Hematopoietic multipotent progenitor cell treated with erythropoietin and hydrocortisone succinate and interleukin-3 and kit ligand, for 15 days (in vitro differentiated cells): ENCODE measurements around the gene TUB.

Source experiments
- DNase-seq: peaks from one replicate; pipeline ENCODE4 v3.0.0-alpha.2; 2015; ENCODE audit warnings: low spot score

TUB gene

DNA sequence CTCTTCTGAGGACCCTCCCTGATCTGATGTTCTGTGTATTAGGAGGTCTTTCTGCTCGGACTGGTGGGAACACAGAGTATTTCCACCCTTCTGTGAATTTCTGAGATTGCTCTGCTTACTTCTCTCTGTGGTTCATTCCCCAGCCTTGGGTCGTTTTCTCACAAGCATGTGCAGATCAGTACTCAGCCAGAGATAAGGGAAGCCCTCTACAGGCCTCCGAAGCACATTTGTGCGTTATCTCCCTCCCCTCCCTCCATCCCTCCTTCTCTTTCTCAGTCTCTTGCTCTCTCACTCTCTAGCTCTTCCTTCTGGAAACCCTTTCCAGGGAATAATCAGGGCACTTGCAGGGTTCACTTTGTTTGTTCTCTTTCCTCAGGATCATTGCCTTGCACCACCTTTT, 35.2 kb upstream of the TUB start:
- DNase-seq: no peak

DNA sequence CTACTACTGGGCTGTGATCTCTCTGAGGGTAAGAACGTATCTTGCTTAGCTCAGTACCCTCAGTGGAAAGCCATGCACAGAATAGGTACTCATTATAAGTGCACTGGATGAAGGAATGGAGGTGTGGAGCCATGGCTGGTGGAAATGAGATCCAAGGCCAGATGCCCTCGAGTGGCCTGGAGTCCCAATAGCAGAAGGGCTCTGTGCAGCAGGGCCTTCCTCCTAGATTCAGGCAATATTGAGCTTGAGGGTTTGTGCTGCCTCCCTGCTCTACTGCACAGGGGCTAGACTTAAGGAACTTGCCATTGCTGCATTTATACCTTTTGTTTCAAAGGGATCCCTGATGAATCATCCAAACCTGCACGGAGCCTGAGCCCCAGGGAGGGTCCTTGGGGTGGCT, 33.6 kb upstream of the TUB start:
- no peak for DNase-seq

DNA sequence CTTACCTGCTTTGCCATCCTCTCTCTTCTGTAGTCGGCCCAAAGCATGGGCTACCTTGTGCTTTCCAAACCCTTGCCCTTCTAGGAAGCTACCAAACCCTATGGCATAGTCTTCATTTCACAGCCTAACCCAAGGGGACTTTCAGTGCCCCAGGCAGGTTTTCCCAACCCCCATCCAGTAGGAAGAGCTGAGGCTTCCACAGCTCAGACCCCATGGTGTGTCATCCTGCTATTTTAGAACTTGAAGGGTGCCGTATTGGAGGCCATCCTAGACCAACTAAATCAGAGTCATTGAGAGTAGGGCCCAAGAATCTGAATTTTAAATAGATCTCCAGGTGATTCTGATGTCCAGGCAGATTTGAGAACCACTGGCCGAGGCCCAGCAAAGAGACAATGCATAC, 31.9 kb upstream of the TUB start:
- no peak for DNase-seq

DNA sequence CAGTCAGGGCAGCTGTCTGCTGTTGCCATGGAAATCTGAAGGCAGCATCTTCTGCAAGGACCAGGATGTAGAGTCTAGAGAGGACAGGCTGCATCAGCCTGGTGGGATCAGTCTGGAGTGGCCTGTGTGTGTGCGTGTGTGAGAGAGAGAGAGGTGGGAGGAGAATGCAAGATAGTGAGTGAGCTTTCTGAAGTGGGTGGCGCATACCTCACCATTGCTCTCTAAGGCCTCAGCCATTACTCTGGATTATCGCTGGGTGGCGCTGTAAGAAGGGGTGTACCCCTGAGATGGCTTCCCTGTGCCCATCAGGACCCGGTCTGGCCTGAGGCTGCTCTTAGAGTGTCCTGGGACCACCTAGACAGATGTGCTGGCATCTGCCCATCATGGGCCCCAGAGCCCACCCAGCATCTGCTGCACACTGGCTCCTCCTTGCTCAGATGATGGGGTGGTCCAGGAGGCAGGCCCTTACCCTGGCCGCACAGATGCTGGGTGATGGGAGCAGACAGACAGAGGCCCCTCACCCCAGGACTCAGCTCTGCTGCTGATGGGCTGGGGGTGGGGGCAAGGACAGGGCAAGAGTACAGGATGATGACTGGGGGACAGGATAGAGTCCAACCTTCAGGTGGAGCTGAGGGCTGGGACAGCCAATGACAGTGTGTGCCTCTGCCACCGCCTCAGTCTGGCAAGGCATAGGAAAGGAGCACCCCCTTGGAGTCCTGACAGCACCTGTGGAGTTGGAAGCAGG, 25.7 kb upstream of the TUB start:
- DNase-seq: no peak

DNA sequence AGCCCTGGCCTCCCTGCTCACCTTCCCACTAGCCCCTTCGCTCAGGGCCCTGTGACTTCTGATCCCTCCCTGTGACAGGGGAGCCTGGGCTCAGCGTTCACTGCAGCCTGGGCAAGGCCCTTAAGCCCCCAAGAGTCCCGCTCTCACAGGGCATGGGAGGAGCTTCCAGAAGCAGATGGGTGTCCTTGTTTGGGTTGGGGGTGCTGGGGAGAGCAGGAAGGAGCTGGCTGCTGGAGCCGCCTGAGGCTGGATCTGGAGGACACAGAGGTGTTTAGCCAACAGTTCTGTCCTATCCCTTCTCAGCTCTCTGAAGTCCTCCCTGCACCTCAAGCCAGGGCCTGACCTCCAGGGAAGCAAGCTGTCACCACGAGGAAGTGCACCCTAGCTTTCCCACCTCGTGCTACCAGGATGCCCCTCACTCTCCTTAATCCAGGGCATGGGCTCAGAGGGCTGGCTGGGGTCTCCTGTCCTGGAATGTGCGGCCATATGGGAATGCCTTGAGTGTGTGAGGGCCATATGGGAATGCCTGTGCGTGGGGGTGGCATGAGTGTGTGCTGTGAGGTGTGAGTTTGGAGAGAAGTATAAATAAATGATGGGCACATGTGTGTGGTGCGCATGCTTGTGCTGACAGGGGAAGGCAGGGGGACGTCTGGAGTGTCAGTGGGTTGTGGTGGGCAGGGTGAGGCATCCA, 25.0 kb upstream of the TUB start:
- DNase-seq: no peak

DNA sequence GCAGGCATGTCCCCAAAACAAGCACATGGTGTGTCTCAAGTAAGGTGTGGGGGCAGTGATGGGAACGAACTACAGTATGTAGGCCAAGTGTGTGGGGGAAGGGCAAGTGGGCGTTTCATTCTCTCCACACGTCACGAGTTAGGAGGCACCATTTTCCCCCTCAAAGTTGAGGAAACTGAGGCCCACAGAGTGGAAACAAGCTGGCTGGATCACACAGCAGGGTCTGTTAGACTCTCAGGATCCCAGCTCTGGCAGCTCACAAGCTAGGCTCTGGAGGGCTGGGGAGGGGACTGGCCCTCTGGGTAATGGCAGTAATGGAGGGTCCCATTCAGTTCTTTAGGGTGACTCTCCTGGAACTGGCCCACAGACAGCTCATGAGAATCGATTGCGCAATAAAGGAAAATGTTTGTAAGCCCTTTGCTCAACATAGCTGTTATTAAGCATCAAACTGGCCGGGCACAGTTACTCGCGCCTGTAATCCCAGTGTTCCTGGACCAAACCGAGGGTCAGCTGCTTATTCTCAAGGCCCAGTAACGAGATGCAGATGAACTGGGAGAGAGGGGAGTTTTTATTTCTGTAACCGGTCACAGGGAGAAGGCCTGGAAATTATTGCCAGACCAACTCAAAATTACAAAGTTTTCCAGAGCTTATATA, 24.1 kb upstream of the TUB start:
- DNase-seq: no peak

DNA sequence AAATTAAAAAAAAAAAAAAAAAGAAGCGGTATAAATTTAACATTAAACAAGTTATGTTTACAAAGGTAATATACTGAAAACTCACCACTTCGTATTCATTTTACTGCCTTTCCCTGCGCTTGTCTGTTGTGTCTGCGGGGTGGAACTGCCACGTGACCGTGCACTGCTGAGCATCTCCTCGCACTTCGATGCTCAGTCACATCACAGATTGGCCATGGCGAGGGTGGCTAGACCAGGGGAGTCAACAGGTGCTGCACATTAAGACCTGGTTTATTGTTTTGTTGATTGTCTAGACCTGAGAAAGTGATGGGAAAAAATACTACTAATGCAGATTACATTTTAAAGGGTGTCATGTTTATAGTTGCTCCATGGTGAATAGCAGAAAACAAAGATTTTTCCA, 22.8 kb upstream of the TUB start:
- no peak for DNase-seq

DNA sequence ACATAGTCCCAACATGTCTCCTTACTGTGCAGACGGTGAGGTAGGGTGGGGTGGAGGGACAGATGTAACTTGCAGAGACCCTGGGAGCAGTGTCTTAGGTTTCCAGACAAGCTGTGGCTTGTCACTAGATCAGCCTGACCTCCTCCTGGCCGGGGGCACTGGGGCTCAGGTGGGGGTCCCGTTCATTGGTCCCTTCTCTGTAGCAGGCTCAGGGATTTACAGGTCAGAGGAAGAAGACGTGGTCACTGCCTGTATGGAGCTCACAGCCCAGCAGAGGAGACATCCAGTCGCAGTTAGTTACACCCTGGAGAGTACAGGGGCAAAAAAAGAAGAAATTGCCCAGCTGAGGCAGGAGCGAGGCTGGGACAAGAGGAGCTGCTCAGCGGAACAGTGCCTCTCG, 22.0 kb upstream of the TUB start:
- no peak for DNase-seq

DNA sequence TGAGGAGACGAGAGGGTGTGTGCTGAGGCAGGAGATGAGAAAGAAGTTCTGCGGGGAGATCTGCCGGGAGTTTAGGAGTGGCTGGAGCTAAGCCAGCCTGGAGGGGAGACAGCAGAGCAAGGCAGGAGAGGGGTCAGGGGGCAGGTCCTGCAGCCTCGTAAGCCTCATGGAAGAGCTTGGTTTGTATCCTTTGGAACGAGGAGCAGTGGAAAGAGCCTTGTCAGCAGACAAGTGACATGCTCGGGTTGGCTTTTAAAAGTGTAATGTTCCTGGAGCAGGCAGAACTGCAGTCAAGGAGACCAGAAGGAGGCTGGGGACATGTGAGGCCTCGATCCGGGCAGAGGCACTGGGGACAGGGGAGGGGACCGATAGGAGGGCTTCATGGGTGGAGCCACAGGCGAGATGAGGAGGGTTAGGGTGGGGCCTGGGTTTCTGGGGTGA, 21.4 kb upstream of the TUB start:
- DNase-seq: no peak

DNA sequence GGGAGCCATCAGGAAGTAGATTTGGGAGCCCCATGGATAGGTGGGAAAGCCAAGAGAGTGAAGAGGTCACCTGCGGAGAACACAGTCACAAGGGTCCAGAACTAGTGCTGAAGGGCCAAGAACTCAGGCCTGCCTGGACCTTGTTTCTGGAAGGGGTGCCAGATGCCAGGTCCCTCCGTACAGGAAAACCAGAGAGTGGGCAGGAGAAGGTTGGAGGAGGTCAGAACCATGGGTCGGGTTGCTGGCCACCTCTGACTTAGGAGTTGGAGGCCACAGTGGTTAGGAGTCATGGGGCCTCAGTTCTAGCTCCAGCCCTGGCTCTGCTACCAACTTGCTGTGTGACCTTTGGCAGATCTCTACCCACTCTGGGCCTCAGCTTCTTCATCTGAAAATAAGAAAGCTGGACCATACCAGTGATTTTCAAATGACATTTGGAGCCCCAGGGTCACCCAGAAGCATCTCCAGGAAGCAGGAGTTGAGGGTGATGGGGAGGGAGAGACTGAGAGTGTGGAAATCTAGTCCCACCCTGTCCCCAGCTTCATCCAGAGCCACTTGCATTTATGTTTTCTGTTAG, 20.8 kb upstream of the TUB start:
- no peak for DNase-seq

DNA sequence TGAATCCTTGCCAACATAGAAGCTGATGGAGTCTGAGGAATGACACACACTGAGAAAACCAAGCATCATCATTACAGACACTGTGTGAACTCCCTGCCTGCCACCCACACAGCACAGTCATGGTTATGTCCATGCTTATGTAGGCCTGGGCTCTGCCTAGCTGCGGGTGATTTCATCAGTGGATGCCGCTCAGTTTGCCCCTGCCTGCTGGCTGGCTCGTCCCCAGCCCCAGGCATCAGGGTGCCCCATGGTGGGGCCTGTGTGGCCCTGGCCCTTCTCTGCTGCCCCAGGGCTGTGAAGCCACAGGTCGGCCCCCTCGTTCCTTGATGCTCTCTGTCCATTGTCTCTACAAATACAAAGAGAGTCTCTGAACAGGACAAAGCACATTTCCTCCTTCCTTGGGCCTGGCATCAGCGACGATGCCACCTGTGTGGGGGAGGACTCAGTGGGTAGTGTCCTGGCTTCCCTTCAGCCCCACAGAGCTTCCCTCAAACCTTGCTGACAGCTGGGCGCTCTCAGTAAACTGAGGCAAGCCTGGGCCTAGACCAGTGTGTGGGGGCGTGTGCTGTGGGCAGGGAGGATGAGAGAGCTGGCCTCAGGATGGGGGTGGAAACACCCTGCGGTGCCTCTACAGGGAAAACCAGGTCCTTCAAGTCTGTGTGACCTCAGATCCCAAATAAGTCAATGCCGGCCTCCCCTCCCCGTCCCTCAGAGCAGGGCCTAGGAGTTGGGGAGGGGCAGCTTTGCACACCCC, 20.0 kb upstream of the TUB start:
- no peak for DNase-seq

DNA sequence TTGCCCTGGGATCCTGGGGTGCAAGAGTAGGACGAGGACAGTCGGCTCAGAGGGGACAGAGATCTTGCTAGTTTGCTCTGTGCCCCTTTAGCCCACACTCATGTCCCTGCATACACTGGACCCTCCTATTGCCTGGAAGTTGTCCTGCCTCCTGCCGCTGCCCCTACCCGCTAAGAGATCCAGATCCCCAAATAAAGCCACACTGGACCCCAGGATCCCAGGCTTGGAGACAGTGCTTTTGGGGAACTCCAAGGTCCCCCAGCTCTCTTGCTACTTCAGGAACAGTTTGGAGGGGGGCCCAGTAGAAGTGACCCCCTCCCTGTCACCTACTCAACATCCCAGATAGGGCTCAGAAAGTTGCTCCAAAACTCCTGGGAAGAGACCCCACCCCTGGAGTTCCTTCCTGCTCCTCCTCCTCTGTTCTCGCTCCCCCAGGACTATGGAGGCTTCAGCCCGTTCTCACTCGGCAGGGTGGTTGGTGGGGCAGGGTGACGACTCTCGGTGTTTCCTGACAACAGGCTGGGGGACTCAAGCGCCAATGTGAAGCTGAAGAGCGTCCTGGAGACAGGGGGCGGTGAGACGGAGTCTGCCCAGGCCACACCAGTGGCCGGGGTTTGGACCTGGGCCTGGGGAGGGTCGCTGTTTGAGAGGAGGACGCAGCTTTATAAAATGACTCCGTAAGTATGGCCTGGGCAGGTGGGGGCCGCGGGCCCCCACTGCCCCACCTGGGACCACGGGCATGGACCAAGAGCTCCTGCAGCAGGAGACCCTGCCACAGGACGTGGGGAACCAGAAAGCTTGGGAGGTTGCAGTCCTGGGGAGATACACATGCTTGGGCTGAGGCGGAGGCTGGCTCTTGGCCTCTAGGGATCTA, 19.2 kb upstream of the TUB start:
- DNase-seq: no peak

DNA sequence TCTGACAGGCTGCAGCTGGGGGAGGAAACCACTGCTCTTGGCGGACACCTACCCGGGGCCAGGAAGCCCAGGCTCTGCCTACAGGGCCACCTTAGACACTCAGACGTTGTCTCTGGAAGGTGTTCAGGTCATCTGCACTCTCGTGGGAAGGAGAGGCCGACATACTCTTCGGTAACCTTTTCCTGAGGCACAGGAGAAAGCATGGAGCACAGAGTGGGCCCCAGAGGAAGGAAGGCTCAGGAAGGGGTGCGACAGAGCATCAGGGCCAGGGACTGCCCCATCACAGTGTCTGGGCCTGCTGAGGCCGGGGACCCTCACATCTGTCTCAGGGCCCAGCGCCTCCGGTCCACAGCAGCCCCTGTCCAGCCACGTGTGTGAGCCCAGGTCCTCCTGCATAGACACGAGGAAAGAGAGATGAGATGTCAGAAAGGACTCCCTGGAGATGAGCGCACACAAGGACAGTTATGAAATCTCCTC, 18.2 kb upstream of the TUB start:
- DNase-seq: no peak

DNA sequence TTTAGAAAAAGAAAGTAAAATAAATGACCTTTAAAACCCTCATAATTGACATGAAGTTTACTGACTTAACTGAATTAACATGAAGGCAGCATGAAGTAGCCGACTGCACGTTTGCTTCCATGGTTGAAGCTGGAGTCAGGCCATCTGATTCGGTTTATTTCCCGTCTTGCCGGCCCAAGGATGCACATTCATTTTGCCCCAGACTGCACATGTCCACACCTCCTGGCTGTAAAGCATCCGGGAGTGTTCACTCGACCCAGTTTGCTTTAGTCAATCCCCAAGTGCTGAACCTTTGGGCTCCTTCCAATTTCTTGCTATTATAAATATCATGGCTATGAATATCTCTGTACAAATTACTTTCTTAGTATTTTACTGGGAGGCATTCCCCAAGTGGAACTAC, 17.7 kb upstream of the TUB start:
- DNase-seq: no peak

DNA sequence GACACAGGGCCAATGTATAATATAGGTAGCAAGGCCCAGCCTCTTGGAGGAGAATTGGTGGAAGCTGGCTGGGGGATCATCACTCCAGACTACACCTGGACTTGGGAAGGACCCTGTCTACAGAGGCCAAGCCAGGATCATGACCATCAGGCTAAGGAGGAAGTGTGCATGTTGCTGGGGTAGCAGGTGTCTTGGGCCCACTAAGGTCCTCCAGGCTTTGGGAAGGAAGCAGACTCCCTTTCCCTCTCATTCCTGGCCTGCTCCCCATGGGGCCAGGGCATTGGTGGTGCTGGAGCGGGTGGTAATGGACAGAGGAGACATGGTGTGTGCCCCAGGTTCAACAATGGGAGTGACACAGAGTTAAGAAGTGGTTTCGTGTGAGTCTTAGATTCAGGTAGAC, 16.0 kb upstream of the TUB start:
- DNase-seq: no peak

DNA sequence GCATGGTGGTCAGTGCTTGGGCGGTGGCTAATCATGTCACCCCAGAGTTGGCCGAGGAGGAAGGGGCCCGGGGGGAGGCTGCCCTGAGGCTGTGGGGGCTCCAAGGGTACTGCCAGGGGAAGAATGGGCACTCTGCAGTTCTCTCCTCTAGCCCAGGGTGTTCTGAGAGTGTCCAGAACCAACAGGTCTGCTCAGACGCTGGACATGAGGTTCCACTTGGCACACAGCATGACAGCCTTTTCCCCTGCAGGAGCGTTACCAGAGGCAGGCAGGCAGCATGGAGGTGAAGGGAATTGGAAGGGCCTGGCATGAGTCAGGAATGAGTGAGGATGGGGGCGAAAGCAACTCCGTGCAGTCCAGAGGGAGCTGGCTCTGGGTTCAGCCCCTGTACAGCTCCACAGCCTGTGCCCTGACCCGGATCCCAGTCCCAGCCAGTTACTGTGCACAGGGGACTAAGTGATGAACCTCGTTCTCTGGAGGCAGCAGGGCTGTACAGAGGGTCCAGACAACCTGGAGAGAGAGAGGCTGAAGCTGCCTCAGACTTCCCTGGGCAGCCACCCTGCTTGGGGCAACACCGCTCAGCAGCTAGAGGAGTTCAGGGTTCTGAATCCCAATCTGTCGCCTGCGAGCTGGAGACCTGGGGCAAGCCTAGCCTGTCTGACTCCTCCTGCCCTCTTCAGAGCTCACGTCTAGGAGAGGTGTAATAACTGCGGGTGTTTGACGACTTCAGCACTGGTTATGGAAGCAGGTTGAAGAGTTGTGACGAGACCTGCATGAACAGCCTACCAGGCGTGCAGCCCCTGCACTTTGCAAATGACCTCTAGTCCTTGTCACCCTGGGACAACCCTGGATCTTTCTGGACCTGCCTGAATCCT, 14.7 kb upstream of the TUB start:
- DNase-seq: no peak

DNA sequence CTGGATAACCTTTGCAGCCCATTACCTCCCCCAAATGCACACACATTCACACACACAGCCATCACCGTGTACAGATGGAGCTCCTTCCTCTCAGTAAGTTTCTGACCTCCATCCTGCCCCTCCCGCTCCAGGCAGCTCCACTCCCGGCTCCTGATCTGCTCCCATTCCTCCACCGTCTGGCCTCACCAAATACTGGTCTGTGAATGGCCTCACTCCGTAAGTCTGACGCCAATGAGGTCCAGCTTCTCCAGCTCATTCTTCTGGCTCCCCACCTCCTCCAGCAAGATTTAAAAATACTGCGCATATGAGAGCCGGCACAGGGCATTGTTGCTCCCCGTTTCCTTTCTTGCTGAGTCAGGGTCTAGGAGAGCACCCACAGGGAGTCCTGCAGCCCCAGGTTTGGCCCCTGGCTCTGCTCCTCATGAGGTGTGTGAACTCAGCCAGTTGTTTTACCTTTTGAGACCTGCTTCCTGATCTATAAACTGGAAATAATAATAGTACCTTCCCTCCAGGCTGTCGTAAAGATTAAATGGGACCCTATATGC, 14.0 kb upstream of the TUB start:
- no peak for DNase-seq

DNA sequence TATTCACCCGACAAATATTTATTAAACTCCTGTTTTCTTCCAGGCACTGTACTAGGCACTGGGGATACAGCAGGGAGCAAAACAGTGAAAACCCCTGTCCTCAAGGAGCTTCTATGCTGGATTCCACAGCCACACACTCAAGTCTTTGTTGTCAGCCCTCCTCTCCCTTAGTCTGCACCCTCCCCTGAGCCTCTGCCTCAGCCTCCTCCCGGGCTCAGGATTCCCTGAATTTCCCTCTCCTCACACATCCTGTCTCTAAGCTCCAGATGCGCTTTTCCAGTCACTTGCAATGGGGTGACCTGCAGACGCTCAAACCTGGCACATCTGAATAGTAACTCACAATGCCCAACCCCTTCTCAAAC, 13.5 kb upstream of the TUB start:
- DNase-seq: no peak

DNA sequence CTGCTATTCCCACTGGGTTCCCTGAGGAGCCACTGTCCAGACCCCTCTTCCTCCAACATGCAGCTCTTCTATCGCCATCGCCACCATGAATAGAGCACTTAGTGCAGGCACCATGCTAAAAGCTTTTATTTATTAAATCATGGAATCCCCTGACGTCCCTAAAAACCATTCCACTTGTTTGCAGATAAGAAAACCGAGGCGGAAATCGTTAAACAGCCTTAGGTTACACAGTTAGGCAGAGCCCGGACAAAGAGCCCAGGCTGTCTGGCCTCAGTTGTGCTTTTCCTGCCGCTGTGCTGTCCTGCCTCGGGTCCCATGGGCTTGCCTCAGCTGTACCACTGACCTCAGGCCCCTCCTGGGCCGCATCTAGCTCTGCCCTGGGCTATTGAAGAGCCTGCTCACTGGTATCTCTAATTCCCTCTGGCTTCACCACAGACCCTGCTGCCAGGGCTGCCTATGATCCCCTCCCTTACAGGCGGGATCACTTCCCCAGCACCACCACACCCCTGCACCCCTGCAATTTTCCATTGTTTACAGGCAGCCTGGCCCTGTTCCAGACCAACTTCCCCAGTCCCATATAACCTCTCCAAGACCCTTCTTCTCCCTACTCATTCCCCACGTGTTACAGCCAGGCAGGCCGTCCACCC, 13.0 kb upstream of the TUB start:
- DNase-seq: no peak
